K562 (cell line): ENCODE measurements around the gene ICE2.
A peak's percentile ranks its signal among the peaks of the same experiment; 100 is the strongest.

ENCODE experiments used
- BCL6 ChIP-seq: fragments of 250-450 bp; sonication (Bioruptor Pico); IDR thresholded peaks from 2 replicates; pipeline ENCODE4 v1.4.0; 2020
- BRF2 ChIP-seq: IDR thresholded peaks from 3 replicates; pipeline ENCODE4 v1.6.1; 2011; ENCODE audit warnings: borderline replicate concordance, mild to moderate bottlenecking; ENCODE audit not compliant: insufficient read length, insufficient read depth
- CHD2 ChIP-seq: IDR thresholded peaks from 2 replicates; pipeline ENCODE4 v1.6.1; 2011; ENCODE audit warnings: low read depth, low read length
- ETV5 ChIP-seq: sonication (generic); formaldehyde crosslinking; IDR thresholded peaks from 2 replicates; pipeline ENCODE4 v1.4.0; 2020; ENCODE audit warnings: low read depth, mild to moderate bottlenecking, missing genetic modification reagents
- FIP1L1 ChIP-seq: fragments of 200-400 bp; formaldehyde crosslinking; IDR thresholded peaks from 2 replicates; pipeline ENCODE4 v1.6.1; 2018; ENCODE audit warnings: mild to moderate bottlenecking, low read depth, low read length; ENCODE audit not compliant: poor library complexity, severe bottlenecking
- FOXO4 ChIP-seq: fragments of 450-650 bp; formaldehyde crosslinking; IDR thresholded peaks from 2 replicates; pipeline ENCODE4 v1.4.0; 2020; ENCODE audit warnings: mild to moderate bottlenecking, moderate library complexity
- KDM1A ChIP-seq, 2 experiments: fragments of 450-650 bp; IDR thresholded peaks; 2 replicates each; pipeline ENCODE4 v1.6.1; 2016; ENCODE audit warnings: mild to moderate bottlenecking in 2 of 2
- PHF20 ChIP-seq: fragments of 450-650 bp; IDR thresholded peaks from 2 replicates; pipeline ENCODE4 v1.6.1; 2018; ENCODE audit not compliant: partially characterized antibody
- ZNF124 ChIP-seq: sonication (generic); formaldehyde crosslinking; IDR thresholded peaks from 2 replicates; pipeline ENCODE4 v1.8.1; 2022; ENCODE audit warnings: missing genetic modification reagents

GRCh38 chr15:60396958-60397771 is 81.8 kb downstream of the ICE2 start:
- TF ChIP-seq PHF20 (no peak), CHD2 (no peak), FOXO4 (no peak), ZNF124 (no peak), BRF2 (no peak), FIP1L1 (no peak), KDM1A (IDR thresholded peaks at IDR 0.05) (peak; percentile 18 to 45; a peak in 1 of 4 replicates), BCL6 (CRISPR knock-in tag) (no peak), ETV5 (CRISPR knock-in tag) (no peak)
